GM19035 (cell line): ENCODE data around the gene LINC00237.

Experiments used
- ATAC-seq: cut with Tn5 transposase; IDR thresholded peaks from one replicate; pipeline ENCODE4 v1.9.1; 2021; ENCODE audit not compliant: unreplicated experiment

LINC00237 gene

DNA sequence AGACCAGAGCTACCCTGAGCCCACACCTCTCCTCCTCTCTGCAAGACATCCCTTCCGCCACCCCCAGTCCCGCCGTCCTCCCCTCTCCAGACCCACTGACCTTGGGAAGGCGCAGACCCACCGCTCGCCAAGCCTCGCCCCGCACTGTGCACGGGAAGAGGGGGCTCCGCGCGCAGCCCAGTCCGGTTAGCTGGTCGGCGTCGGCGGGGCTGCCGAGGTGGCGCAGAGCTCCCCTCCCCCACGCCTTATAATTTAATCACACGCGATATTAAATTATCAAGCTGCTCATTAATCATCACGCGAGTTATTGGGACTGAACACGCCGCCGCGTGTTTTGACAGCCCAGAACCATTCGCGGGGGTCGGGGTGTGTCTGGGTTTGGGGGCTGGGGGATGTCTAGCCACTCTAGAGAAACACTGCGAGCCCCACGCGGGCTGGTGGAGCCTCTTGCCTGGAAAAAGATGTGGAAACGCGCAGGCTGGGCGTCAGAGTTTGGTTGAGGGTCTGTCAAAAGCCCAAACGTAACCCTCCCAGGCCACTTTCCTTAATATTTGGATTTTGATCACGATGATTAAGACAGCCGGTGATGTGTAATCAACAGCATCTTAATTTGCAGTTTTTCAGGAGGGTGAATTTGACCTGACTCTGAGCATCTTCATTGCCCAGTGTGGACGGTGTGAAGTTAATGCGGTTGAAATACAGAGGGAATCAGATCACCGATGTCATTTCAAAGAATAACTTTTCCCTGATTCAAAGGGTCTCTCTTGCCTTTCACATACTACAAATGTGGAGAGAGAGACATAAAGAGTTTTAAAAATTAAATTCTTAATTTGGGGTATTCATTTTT, at the start of gene LINC00237:
Gene LINC00237 (minus strand): TSS at position 188 of the 847 bp plus-strand sequence.
- ATAC-seq = no peak

- ATAC-seq = no peak
These were observed 49.1 kb upstream of the LINC00237 start for GRCh38 chr20:21155268-21155667.

DNA sequence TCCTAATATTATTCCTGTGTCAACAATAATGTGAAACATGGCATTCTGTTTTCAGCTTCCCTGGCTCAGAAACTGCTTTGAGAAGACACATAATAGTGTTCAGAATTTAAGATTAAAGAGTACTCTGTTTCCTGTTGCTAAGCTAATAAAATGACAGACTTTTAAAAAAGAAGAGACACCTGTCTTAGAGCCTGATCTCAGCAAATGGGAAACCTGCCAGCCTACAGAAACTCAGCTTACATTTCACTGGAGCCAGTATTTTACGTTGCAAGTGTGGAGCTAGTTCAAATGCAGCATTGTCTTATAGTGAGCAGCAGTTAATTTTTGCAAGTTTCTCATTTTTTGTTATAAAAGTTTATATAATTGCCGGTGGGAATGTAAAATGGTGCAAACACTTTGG, 48.5 kb upstream of the LINC00237 start:
- ATAC-seq = no peak

DNA sequence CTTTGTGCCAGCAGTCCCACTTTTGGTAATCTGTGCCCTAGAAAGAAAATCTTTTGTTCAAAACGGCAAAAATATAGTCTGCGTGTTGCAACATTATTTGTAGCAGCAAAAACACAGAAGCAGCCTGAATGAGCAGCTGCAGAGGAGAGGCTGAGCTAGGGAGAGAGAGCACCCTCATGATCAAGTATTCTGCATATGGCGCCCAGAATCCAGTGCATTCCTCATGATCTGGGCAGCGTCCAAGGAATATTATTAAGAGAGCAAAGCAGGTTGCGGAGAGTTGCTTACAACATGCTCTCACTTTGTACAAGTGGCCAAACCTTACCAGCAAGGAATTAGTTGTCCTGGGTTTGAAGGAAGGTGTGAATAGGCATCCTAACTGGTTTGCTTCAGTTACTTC, 45.6 kb upstream of the LINC00237 start:
- ATAC-seq = no peak

DNA sequence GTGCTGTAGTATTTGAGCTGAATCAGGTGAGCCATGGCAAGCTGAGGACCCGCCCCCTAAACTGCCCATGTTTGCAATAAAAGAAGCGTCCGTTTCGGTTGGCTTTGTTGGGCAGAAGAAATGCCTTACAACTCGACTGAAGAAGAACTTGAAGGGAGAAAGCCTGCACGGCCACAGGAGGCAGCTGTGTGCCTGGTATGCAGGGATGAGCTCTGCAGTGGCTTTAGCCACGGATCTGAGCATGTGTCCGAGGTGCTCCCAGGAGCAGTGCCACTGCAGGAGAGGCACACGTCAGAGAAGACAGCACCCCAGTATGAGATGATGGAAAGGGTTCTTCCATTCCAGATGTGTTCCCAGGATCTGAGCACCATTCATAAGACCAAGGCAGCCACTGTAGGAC, 43.2 kb upstream of the LINC00237 start:
- no peak for ATAC-seq

DNA sequence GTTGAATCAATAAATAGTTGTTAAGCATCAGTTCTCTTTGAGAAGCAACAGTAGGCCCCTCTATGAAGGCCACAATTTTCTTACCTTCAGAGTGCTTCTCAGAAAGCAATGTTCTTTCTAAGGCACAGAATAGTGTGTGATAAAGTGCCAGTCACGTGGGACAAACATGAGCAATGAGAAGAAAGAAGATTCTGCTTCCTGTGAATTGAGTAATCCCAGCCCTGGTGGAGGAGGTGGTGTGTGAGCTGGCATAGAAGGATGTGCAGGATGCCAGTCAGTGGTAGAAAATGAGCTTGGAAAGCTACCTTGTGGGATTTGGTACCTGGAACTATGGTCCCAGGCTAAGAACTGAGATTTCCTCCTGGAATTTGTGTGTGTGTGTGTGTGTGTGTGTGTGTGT, 41.4 kb upstream of the LINC00237 start:
- ATAC-seq = no peak

DNA sequence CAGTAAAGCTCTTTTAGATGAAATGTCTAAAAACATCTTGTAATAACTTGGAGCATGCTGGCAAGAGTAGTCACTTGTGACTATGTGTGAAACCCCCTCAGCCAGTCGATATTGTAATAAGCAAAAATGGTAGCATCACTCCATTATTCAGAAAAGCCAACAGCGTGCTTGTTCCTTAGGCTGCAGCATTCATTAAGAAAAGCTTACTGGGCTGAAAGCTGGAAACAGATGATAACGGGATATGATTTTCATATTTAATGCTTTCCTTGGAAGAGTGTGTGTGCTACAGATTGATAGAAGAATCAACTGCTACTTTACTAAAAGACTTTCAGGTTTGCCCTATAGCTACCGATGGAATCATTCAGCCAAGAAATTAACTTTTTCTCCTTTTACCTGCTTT, 40.1 kb upstream of the LINC00237 start:
- ATAC-seq = no peak

- no peak for ATAC-seq
These were observed 39.3 kb upstream of the LINC00237 start for GRCh38 chr20:21145424-21145823.

DNA sequence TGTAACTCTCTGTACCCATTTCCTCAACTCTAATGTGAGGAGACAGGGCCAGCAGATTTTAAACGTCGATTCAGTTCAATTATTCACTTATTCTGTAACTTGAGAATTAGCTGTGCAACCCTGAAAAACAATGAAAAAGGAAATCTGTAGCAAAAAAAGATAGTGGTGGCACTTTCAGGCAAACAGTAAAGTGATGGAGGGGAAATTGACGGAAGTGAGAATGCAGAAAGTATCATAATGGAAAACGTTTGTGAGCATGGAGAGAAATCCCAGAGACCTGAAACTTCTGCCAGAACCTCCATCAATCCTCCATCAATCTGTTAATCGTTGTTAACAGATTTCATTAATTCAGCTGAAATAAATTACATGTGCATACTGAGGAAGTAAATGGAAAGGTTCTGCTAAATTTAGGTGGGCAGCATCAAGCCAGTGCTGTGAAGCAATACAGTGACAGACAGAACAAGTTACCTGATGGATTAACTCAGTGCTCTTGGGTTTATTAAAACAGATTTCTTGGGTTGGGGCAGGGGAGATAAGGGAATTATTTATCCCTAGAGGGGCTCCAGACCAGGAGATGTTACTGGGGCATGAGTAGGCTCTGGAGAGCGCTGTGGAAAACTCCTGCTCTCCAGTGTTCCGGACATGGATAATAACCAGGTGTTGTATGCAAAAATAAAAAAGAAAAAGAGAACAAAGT, 37.2 kb upstream of the LINC00237 start:
- no peak for ATAC-seq

GRCh38 chr20:21141825-21142224, 35.7 kb upstream of the LINC00237 start:
- no peak for ATAC-seq

- no peak for ATAC-seq
These were observed 33.9 kb upstream of the LINC00237 start for GRCh38 chr20:21139881-21140566.

DNA sequence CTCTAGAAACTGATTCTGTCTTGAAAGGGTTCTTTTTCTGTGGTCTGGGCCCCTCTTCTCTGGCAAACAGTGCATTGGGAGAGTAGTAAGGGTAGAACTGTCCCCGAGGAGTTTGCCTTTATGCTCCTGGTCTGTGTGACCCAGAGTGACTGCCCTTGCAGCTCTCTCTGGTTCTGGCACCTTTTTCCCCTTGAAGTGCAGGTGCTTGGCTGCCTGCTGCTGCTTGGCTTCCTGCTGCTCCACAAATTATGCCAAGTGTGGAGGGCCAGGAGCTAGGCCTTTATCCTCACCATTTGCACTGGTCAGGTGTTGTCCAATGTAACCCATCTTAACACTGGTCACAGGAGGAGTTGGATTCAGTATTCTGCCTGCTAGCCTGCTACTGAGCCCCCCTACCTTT, 30.9 kb upstream of the LINC00237 start:
- ATAC-seq = no peak

GRCh38 chr20:21136015-21136732, 30.0 kb upstream of the LINC00237 start:
- ATAC-seq = no peak

DNA sequence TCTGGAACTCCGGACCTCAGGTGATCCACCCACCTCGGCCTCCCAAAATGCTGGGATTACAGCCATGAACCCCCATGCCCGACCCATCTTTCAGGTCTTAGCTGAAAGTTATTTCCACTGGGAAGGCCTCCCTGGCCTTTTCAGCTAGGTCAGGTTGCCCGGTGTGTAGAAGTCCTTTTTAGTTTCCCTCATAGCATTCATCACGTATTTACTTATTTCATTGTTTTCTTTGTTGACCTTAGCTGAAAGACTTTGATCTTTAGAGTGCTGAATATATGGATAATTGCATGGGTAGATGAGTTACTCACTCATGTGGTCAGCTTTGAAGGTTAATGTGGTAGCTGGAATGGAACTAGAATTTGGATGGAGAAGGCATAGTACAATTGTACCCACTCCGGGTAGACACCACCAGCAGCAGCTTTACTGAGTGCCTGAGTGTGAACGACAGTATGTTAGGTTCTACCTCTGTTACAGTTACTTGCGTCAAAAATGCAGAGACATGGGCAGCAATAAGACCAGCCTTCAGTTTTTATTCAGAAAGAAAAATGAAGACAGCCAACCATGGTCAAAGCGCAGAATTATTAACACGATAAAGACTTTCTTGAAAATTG, 28.8 kb upstream of the LINC00237 start:
- ATAC-seq = no peak

DNA sequence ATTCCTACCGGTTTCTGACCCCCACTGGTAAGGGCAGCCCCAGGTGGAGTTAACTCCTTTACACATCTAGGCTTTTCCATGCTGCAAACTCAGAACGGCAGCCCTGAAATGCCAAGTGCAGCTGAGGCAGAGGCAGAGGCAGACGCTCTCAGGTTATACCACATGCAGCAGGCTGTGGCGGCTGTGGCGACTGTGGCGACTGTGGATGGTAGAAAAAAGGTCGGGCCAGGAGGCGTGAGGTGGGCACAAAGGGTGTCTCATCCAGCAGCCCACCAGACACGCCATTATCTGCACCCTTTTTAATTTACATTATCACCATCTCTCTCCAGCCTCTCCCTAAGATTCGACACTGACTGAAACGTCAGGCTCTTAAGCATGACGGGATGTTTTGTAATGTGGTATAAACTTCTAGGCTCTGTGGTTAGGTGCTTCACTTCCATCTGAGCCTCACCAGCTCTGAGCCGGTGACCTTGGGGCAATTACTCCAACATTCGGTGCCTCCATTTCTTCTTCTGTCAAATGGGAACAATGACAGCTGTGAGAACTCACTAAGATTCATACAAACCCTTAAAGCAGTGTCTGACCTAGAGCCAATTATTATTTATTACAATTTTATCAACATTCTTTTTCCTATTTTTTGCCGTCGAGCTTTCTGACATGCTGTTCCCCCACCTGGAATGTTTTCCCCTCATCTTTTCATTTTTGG, 27.9 kb upstream of the LINC00237 start:
- no peak for ATAC-seq

GRCh38 chr20:21133404-21133803, 27.2 kb upstream of the LINC00237 start:
- no peak for ATAC-seq

DNA sequence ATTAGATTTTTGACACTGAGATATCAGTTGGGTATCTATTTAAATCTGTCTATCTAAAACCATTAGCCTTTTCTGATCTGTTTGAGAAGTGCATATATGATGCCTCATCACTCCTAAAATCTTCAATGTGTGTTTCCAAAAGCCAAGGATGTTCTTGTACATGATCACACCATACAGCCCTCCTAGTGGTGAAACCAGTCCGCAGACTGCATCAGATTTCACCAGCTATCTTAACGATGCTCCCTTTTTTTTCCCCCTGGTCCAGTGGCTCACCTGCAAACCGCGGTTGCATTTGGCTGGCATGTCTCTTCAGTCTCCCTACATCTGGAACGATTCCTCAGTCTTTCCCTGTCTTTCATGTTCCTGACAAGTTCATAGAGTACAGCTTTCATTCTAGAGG, 23.7 kb upstream of the LINC00237 start:
- ATAC-seq = no peak

DNA sequence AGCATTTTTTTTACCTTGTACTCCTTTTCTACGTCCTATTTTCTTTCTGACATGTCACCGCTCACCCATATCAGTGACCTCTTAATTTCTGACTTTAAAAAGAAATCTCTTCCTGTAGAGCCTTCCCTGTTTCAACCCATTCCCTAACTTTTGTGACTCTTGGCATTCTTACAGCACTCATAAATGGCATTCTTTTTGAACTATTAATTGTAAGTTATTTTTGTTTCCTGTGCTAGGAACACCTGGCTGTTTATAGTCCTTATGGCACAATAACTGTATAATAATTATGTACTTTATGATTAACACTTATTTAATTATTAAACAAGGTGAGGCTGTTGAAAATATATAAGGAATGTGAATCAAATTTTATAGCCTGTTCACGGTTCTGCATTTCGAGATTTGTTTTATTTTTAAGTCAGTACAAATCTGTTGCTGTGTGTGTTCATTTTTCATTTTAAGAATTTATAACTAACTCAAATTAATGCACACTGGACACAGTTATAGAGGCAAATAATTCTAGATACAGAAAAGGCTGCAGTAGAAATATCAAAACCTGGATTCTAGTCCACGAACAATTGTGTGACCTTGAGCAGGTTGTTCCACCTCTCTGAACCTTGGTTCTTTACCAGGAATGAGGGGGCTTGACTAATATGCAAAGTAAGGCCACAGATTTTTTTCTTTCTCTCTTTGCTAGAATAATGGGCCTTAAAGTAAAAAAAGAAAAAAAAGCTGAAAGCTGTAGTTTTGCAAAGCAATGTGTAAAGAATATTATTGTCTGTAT, 21.2 kb upstream of the LINC00237 start:
- no peak for ATAC-seq

DNA sequence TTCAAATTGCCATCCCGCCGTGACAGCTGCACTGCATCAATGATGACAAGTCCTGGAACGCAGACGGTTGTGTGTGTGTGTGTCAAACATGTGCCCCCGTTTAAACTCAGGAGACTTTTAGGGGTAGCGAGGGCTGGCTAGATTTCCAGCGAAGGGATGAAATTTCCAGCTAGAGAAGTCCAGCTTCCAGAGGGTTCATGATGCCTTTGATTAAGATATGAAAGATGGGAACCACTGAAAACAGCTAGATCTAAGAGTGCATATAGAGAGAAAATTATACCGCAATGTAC, 20.4 kb upstream of the LINC00237 start:
- no peak for ATAC-seq
